Ramos (cell line): Measurements from ENCODE around the gene ORAI1.
"Not testable (repeated sequence)": the region's sequence is repeated elsewhere in the genome, so short reads cannot be mapped to it uniquely, and the experiment has no call there.

Source experiments
- in situ Hi-C: fragments of 300-500 bp; cut with MboI; formaldehyde crosslinking; loops from one replicate; pipeline ENCODE4 v1.14.3; 2022; ENCODE audit warnings: low sequenced_read_pairs; ENCODE audit not compliant: unreplicated experiment

The ORAI1 gene

DNA sequence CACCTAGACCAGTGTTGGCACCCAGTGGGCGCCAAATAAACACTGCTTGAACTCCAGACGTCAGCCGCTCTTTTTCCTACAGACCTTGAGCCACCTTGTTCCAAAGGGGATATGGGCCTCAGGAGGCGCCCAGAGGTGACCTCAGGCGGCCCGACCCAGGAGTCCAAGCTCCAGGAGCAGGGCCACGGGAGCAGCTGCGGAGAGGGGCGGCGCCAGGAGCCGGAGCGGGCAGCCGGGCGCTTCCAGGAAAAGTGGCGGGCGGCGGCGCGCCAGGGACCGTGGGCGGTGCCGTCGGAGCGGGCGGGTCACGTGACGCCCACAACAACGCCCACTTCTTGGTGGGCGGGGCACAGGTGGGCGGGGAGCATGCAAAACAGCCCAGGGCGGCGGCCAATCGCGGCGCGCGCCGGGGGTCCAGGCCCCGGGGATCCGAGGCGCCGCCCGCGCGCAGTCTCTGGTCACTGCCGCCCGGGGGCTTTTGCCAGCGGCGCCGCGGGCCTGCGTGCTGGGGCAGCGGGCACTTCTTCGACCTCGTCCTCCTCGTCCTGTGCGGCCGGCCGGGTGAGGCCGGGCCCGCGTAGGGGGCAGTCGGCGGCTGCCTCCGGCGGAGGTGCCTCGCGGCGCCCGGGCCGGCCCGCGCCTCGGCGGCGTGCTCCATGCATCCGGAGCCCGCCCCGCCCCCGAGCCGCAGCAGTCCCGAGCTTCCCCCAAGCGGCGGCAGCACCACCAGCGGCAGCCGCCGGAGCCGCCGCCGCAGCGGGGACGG, at the start of gene ORAI1:
Gene ORAI1 (plus strand): TSS at position 444 of the 766 bp plus-strand sequence.
- in situ Hi-C loops: no loop called here

DNA sequence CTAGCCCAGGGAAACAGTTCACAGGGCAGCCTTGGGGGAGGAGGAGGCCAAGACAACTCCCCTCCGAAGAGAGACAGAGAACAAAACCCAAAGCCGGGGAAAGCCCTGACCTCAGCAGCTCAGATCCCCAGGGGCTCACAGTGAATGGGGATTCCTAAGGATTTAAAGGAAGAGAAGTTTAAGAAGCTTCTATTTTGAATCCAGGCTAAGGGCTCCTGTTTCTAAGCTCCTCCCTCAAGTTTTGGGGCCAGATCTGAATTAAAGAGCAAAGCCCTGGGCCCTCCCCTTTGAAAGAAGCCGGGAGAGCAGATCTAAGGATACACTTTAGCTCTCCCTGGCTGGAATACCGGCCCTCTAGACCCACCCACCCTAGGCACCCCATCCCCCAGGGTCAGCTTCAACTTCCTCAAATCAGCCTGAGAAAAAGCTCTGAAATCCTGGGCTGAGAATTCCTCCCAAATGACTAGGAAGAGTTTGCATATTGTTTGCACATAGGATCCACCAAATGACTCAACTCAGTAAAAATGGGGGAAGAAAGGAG, 49.4 kb upstream of the ORAI1 start:
- in situ Hi-C loops: no loop called here

DNA sequence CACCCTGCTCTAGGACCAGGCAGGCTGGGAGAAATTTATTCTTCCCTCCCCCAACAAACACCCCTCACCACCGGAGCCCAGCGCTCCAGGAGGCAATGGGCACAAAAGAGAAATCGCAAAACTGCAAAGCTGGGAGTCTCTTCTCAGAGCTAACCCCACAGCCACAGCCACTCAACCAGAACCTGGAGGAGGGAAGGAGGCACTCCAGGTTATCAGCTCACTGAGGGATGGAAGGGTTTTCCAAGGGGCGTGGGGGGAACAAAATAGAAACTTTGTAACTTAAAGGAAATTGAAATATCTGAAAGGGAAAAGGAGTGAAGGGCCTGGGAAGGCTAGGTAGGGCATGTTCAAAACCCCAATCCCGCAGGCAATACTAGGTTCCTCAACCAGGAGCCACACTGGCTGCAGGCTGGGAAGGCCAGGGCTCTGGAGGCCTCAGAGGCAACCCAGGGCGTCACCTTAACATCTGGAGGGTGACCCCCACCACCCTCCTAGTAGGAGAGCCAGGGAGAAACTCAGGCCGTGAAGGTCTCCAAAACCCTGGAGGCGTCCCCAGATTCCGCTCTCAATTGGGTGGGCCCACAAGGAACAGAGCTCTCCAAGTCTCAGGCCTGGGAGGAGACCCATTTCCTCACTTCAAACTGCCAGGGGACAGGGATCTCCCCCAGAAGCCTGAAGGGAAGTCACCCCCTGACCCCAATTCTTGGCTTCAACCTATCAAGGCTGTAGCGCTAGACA, 48.7 kb upstream of the ORAI1 start:
- in situ Hi-C loops: no loop called here

DNA sequence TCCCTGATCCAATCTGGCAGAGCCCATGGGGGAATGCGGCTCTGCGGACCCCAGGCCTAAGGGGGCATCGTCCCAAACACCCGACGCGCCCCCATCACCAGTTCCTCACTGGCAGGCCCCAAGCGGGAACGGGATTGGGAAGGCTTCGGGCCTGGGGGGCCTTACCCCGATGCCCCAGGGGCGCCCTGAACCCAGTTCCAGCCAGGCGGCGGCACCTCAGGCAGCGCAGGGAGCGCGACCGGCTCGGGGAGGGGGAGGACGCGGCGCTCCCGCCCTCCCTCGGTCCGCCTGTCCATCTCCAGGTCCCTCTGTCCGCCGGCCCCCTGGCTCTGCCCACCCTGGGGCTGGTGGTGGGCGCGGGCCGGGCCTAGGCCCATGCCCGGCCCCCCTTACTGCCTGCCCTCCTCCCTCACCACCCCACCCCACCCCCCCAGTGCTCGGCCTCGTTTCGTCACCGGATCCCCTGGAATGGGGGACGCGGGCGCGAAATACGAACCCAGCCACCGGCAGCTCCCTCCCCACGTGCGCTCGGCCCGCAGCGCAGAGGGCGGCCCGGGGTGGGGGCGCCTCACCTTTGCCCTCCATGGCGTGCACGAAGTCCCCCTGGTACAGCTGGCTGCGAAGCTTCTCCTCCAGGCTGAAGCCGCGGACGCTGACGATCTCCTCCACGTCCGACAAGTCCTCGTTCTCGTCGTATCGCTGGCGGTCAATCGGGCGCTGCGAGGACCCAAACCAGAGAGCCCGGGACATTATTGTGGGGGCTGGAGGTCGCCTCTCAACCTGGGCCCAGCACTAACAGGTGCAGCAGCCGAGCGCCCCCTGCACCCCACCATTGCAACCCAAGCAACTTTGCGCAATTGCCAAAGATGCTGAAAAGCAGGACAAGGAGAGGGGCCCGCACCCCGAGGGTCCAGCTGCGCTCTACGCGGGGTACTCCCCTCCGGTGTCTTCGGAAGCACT, 47.8 kb upstream of the ORAI1 start:
- in situ Hi-C loops: no loop called here

DNA sequence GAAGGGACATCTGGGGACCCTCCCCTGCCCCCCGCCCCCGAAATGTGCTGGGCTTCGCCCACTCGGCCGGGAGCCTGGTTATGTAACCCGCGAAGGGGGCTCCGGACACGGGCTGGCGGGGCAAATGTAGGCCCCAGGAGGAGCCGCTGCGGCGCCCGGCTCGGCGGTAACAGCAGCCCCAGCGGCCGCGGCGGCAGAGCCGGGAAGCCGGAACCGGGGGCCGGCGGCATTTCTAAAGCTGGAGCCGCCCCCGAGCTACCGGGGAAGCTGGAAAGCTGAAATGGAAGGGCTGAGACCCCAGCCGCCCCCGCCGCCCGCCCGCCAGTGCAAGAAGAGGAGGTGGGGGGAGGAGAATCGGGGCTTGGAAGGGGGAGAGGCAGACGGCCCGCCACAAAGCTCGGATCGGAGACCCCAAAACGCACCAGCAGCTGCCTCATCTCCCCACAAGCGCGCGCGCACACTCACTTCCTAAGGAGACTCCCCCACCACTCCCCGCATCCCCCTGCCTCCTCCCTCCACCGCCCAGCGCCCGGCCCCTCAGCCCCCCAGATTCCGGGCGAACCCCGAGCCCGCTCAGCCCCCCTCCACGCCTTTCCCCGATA, 47.0 kb upstream of the ORAI1 start:
- in situ Hi-C loops: no loop called here

- in situ Hi-C loops: no loop called here
Measured at GRCh38 chr12:121579981-121580868, 46.1 kb upstream of the ORAI1 start.

DNA sequence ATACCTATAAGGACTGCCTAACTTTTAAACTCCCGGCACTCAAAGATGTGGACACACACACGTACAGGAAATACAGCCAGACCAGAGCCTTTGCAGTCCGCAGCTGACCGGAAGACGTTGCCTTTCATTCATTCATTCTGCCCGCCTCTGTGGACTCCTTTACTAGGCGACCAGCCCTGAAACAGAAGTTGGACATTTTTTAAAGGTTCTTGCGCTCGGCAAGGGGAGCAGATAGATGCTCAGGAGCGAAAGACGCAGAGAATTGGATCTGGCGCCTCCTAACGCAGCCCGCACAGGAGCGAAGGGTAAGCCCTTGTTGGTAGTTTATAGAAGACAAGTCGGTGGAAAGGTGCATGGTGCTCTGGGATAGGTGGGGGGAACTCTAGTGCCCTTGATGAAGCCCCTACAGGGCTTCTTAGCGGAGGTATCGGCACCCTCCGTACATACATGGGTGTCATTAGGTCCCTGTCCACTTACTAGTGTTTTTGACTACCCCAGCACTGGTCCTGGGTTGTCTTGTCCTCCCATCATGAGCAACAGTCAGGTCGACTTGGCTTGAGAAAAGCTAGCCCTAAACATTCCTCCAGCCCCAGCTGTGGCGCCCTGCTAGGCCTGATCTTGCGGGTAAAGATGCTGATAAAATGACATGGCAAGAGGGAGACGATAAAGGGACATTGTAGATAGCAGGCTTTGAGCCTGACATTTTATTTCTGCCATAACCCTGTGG, 45.2 kb upstream of the ORAI1 start, which contains the start of gene KDM2B:
Gene KDM2B (minus strand): TSS at position 65 of the 727 bp plus-strand sequence. CDS start 112 bp downstream, outside the sequence.
- in situ Hi-C loops: no loop called here

GRCh38 chr12:121581686-121582429, 44.5 kb upstream of the ORAI1 start:
- in situ Hi-C loops: no loop called here

GRCh38 chr12:121582583-121583333, 43.6 kb upstream of the ORAI1 start:
- in situ Hi-C loops: no loop called here

GRCh38 chr12:121583334-121583661, 43.0 kb upstream of the ORAI1 start:
- in situ Hi-C loops: not testable (repeated sequence)

DNA sequence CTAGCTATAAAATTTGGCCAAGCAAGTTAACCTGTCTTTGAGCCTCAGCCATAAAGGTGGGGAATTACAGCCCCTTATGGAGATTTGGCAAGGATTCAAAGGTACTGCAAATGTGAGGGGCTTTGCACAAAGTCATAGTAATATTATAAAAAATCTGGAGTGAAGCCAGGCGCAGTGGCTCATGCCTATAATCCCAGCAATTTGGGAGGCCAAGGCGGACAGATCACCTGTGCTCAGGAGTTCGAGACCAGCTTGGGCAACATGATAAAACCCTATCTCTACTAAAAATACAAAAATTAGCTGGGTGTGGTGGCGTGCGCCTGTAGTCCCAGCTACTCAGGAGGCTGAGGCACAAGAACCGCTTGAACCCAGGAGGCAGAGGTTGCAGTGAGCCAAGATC, 41.4 kb upstream of the ORAI1 start:
- in situ Hi-C loops: not testable (repeated sequence)

GRCh38 chr12:121590476-121591143, 35.7 kb upstream of the ORAI1 start:
- in situ Hi-C loops: no loop called here

DNA sequence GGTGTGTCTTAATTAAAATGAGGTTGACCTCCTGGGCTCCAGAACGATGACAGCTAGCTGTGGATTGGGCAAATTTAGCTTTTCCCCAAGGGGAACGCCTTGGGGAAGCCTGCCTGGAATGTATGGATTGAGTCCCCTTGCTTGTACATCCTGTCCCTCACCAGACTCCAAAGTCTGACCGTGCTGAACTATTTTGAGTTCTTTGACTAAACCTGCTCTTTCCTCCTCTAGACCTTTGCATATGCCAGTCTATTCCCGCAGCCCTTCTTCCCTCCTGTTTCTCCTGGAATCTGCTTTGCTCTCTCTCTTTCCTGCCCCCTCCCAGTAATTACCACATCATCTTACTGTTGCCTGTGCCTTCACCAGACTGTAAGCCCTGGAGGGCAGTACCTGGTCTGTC, 34.0 kb upstream of the ORAI1 start:
- in situ Hi-C loops: no loop called here

GRCh38 chr12:121595520-121595919, 30.8 kb upstream of the ORAI1 start:
- in situ Hi-C loops: no loop called here

GRCh38 chr12:121596526-121596925, 29.8 kb upstream of the ORAI1 start:
- in situ Hi-C loops: no loop called here

- in situ Hi-C loops: no loop called here
Measured at GRCh38 chr12:121600702-121601336, 25.5 kb upstream of the ORAI1 start.
